Esophagus mucosa (tissue), 1 donor: ENCODE measurements around the gene OR10A3. TPM values are rescaled to one million over a fixed set of nuclear protein-coding genes. Genes with fewer than 3 reads are reported as not detected.
"Not testable (repeated sequence)": the region's sequence is repeated elsewhere in the genome, so short reads cannot be mapped to it uniquely, and the experiment has no call there.

ENCODE experiments used
- ATAC-seq: fragments of 200-7000 bp; cut with Tn5 transposase; one replicate; pipeline ENCODE4 v1.9.1; 2020
- total RNA-seq: library from RNA; stranded (reverse); gene quantifications from one replicate; pipeline ENCODE4 v1.2.4, GENCODE V29; 2023
- donor health status: DM: yes; HTN: yes; CAD: no.

Gene OR10A3, protein sequence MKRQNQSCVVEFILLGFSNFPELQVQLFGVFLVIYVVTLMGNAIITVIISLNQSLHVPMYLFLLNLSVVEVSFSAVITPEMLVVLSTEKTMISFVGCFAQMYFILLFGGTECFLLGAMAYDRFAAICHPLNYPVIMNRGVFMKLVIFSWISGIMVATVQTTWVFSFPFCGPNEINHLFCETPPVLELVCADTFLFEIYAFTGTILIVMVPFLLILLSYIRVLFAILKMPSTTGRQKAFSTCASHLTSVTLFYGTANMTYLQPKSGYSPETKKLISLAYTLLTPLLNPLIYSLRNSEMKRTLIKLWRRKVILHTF
- not detected for total RNA-seq

- no peak for ATAC-seq
Observed at GRCh38 chr11:7941608-7942007, at the start of gene OR10A3. TSS of gene OR10A3 (minus strand) at chr11:7941708. CDS start at chr11:7939520, 2,188 bp downstream.

DNA sequence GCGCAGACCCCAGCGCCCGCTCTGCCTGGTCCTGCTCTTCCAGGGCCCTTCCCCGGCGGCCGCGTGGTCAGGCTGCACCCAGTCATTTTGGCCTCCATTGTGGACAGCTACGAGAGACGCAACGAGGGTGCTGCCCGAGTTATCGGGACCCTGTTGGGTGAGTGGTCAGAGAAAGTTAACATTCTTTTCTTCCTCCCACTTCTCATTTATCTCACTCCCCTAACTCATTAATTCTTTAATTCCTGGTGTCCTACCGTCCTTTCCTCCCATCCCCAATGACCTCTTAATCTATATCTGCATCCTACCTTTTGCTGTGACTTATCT, 46.0 kb upstream of the OR10A3 start:
- ATAC-seq: not testable (repeated sequence)

DNA sequence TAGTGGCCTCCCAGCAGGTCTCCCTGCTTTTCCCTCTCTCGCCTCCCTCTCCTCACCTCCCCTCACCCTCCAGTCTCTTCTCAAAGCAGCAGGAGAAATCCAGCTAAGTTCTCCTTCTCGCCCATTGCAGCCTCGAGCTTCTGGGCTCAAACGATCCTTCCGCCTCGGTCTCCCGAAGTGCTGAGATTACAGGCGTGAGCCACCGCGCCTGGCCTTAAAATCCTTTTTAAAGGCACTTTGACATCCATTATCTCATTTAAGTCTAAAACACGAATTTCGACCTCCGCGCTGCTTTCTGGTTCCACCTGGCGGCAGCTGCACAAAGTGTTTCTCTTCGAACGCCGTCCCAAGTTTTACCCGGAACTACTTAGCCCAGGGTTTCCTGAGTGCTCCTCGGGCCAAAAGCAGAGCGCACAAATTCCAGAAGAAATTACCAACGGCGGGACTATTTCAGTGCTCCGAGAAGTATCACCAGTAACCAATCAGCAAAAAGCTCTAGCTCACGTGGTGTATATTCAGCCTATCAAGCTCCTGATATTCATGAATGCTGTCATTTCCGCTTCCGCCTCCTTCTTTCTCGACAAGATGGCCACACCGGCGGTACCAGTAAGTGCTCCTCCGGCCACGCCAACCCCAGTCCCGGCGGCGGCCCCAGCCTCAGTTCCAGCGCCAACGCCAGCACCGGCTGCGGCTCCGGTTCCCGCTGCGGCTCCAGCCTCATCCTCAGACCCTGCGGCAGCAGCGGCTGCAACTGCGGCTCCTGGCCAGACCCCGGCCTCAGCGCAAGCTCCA, 45.5 kb upstream of the OR10A3 start, which contains the start of gene EIF3F:
EIF3F (plus strand) TSS at position 570 of the 792 bp plus-strand sequence; CDS start at position 586, 16 bp downstream.
- ATAC-seq: peak; percentile 100

DNA sequence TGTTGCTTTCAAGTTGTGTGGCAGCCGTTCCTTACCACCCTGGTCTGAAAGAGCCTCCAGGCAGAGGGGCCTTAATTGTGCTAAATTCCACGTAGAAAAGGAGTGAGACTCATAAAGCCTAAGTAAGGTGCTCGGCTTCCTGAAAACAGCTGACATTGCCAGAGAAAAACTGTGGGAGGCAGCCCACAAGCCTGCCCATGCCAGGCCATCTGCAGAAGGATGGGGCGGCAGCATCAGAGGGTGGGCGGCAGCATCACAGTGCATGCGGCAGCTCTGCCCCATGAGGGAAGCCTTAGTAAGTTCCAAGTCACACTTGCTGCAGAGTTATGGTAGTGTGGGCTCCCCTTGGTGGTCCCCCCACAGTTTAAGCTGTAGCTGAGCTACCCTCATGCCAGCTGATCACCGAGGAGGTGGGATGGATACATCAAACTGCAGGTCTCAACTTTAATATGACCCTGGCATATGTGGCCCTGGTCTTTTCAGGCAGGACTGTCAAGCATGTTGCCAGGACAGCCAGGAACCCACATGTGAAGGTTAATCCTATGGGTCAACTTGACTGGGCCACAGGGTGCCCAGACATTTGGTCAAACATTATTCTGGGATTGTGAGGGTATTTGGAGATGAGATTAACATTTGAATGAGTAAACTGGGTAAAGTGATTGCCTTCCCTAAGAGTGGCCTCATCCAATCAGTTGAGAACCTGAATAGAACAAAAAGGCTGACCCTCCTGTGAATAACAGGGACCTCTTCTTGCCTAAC, 42.5 kb upstream of the OR10A3 start:
- no peak for ATAC-seq

DNA sequence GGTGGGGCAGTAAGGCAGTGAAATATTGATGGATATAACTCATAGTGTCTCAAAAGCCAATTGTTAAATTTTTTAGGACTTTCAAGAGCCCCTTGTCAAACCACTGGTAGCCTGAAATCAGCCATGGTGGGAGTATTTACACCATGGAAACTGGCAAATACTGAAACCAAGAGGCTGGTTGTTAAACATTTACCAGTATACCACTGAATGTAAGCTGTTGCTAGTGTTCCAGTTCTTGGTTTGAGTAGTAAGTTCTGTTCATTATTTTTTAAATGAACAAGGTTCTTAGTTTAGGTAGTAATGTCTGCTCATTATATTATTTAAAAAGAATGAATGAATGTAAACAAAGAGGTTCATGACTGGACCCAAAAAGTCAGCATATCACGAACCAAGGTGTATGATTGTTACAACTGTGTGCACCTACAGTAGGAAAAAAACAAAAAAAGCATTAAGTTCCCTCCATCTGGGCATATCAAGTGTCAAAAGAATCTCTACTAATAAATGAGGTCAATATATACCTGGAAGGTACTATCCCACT, 41.1 kb upstream of the OR10A3 start:
- no peak for ATAC-seq

DNA sequence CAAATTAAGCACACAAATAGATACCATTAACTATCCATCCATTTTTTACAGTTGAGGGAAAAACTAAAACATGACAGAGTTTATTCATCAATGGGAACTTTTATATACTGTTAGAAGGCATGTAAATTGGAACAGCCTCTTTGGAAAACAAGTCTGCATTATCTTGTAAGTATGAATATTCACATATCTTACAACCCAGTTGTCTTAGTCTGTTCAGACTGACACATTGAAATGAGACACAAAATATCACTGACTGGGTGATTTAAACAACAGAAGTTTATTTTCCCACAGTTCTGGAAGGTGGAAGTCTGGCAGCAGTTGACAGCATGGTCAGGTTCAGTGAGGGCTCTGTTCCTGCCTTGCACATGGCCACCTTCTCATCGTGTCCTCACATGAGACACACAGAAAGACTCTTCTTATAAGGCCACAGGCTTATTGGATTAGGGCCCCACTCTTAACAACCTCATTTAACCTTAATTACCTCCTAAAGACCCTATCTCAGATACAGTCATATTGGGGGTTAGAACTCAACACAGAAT, 40.2 kb upstream of the OR10A3 start:
- ATAC-seq: no peak

GRCh38 chr11:7977232-7977917, 35.9 kb upstream of the OR10A3 start:
- no peak for ATAC-seq

- ATAC-seq: no peak
Observed at GRCh38 chr11:7974668-7975067, 33.2 kb upstream of the OR10A3 start.

DNA sequence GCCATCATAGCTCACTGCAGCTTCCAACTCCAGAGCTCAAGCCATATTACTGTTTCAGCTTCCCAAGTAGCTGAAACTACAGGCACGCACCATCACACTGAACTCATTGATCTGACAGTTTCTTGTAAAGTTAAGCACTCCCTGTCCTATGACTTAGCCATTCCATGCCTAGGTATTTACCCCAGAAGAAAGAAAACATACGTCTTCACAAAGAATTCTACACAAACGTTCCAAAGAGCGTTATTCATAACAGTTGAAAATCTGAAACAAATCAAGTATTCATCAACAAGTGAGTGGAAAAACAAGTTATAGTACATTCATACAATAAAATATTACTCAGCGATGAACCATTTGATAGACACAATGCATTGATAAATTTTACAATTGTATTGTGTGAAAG, 31.5 kb upstream of the OR10A3 start:
- ATAC-seq: no peak

DNA sequence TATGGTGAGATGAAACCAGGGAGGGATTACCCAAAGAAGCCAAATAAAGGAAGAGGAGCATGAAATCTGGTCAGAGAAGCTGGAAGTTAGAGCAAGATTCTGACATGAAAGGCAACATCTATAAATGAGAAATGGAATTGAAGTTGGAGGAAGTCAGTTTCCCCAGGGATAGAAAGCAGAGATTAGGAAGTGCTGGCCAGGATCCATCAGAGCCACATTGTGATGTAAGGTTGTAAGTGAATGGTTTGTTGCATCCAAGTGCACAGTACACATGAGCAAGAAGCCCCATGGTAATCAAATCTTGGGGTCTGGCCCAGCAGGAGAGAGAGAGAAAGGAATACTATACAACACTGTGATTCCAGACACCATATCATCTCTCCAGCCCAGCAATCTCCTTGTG, 30.3 kb upstream of the OR10A3 start:
- no peak for ATAC-seq

DNA sequence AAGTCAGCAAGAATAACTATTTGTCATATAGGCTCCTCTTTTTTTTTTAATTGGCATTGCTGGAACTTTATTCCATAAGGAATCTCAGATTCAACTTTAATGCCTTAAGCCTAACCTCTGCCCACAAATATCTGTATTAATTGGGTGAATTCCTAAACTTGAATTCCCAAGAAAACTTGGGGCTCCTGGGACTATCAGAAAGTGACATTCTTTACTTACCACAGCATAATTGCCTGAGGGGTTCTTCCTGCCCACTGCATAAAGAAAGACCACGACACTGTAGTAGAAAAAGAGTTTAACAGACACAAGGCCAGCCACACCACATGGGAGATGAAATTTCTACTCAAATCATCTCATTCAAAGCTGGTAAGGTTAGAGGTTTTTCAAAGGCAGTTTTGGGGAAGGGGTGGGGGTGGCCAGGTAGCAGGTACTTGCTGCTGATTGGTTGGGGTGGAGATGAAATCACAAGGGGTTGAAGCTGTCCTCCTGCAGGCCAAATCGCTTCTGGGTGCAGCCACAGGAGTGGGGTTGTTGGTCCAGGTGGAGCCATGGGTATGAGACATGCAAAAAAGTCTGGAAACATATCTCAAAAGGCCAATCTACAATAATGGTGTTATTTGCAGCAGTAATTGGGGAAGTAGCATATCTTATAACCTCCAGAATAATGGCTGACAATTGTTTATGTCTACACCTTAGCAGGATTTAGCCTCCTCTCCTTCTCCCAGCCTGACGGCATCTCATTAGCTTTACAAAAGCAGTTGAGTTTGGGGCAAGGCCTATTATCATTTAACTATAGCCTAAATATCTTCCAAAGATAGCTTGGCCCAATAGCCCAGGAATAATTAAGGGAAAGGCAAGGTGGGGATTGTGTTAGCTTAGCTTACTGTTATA, 28.5 kb upstream of the OR10A3 start:
- no peak for ATAC-seq

- no peak for ATAC-seq
Observed at GRCh38 chr11:7968686-7969085, 27.2 kb upstream of the OR10A3 start.

- ATAC-seq: no peak
Observed at GRCh38 chr11:7967826-7968225, 26.3 kb upstream of the OR10A3 start.

DNA sequence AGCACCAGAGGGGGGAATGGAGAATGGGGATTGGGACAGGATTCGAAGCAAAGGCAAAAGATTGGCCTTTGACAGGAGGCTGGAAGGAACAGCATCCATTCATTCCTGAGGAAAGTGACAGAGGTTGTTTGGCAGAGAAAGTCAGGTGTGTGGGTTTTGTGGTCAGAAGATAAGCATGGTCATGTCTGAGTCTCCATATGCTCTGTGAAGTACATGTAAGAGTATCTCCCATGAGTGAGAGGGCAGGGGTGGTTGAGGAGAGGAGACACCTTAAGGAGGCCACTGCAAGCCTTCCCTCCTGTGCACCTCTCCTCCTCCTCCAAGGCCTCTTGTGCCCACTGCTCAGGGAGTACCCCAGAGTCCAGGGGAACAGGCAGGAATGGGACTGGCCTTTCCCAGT, 25.6 kb upstream of the OR10A3 start:
- ATAC-seq: no peak

GRCh38 chr11:7965386-7965785, 23.9 kb upstream of the OR10A3 start, which contains the start of gene NLRP10:
TSS of gene NLRP10 (minus strand) at chr11:7965447. CDS start at chr11:7963495, 1,952 bp downstream.
- peak; percentile 49 for ATAC-seq

GRCh38 chr11:7964873-7965272, 23.4 kb upstream of the OR10A3 start:
- ATAC-seq: no peak

DNA sequence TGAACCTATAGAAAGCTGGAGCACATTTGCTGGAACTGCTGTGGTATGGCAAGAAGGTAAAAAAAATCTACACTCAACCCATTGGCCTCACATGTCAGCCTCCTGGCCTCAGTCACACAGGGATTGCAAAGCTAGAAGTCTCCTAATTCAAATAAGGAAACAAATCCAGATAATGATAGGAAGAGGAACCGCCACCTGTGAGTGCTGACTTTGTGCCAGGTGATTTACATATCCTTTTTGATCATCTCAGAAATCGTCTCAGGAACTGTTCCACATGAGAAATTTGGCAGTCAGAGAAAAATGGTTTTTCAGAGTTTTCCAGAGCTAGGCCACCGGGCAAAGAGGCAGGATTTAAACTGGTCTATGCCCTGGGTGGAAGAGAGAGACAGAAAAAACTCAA, 22.8 kb upstream of the OR10A3 start:
- no peak for ATAC-seq

GRCh38 chr11:7955191-7955590, 13.7 kb upstream of the OR10A3 start:
- no peak for ATAC-seq

- no peak for ATAC-seq
Observed at GRCh38 chr11:7949934-7950333, 8.4 kb upstream of the OR10A3 start.

- ATAC-seq: no peak
Observed at GRCh38 chr11:7944123-7944522, 2.6 kb upstream of the OR10A3 start.

- no peak for ATAC-seq
Observed at GRCh38 chr11:7941146-7941545, 362 bp downstream of the OR10A3 start.
